T-helper 9 cell (primary cell): ENCODE measurements around the gene VOPP1.
"Not testable (repeated sequence)": the region's sequence is repeated elsewhere in the genome, so short reads cannot be mapped to it uniquely, and the experiment has no call there.

Experiments used
- DNase-seq: peaks from one replicate; pipeline ENCODE4 v3.0.0-alpha.2; 2020

VOPP1 gene

DNA sequence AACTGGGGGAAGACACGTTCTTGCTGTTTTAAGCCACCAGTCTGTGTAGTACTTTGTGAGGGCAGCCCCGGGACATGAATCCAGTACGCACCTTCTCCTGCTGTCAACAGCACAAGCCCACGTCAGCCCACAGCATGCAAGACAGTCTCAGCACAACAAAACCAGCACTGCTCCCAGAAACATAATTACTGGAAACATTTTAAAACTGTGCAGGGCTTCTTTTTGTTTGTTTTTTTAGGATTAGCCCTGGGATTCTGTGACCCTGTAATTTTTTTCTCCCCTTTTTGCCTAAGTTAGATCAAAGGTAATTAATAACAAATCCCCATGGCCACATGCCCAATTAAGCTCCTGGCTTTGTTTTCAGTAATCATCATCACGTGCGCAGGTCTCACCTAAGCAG is 87.5 kb downstream of the VOPP1 start:
- no peak for DNase-seq

- no peak for DNase-seq
These were observed 88.1 kb downstream of the VOPP1 start for GRCh38 chr7:55484241-55484640.

- DNase-seq, result no peak
These were observed 89.3 kb downstream of the VOPP1 start for GRCh38 chr7:55483046-55483445.

DNA sequence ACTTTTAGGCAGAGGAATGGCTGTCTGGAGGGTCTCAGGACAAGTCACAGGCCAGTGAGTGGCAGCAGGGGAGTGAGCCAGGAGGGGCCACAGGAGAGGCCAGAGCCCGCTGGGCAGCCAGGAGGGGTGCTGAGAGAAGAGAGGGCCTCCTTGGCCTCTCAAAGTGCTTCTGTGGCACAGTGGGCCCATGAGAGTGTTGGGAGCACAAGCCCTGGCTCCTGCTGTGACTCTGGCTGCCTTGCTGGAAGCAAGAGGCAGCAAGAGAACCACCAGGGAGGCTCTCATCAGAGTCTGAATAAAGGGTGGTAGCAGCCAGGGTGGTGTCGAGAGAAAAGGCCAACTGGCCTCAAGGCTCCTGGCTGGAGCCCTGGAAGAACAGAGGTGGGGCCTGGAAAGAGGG is 91.1 kb downstream of the VOPP1 start:
- no peak for DNase-seq

- no peak for DNase-seq
These were observed 93.6 kb downstream of the VOPP1 start for GRCh38 chr7:55478700-55479099.

DNA sequence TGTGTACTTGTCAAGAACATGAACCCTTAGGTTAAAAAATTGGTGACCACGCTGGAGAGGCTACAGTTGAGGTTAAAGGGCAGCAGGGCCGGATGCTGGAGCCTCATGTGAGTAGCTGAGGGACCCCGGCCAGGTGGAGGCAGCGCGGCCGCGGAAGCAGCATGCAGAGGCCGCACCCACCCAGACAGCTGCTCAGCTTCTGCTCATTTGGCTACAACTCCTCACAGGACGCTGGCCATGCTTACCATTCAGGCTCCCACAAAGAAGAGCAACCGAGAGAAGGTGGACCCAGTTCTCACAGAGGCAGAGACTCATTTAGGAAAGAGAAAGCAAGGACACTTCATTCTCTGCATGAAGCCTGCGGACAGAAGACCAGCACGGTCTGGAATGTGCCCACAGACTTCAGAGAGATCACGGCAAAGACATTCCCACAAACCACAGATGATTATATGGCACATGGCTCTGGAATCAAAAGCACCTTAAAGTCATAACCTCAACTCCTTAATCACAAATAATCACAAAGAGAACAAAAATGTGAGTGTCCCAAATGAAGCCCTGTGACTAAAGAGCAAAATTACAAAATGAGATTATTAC is 94.4 kb downstream of the VOPP1 start:
- no peak for DNase-seq

DNA sequence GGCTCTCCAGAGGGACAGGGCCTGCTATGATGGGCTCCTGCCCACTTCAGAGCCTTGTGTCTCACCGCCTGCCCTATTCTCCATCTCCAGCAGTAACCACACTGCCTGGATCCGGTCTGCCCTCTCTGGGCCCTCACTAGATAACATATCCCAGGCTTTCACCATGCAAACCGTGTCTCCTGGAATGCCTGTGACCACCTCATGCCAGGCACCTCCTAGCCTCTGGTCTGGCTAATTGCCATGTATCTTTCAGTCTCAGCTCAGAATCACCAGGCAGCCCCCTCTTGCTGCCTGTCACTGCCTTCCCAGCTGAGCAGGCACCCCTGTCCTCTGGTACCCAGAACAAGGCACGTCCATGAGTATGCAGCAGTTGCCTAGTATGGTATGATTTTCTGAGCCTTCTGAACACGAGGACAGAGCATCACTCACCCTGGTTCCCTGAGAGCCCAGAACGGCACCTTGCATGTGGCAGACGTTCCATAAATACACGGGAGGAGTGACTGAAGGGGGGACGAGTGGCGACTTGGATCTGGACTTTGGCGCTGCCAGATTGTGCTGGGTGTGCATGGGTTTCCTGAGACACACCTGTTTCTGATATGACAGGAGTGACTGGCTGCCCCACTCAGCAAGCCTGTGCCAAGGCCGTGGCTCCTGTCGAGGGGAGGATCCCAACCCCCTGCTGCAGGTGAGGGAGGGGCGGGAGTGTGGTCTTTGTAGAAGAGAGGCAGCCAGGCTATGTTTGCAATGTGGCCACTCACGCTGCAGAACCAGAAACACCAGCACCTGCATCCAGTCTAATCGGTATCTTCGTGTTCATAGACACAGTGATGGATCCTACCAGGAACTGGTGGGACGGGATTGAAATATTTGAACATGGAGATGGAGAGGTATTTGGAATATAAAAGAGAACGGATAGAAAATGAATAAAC is 95.2 kb downstream of the VOPP1 start:
- no peak for DNase-seq

DNA sequence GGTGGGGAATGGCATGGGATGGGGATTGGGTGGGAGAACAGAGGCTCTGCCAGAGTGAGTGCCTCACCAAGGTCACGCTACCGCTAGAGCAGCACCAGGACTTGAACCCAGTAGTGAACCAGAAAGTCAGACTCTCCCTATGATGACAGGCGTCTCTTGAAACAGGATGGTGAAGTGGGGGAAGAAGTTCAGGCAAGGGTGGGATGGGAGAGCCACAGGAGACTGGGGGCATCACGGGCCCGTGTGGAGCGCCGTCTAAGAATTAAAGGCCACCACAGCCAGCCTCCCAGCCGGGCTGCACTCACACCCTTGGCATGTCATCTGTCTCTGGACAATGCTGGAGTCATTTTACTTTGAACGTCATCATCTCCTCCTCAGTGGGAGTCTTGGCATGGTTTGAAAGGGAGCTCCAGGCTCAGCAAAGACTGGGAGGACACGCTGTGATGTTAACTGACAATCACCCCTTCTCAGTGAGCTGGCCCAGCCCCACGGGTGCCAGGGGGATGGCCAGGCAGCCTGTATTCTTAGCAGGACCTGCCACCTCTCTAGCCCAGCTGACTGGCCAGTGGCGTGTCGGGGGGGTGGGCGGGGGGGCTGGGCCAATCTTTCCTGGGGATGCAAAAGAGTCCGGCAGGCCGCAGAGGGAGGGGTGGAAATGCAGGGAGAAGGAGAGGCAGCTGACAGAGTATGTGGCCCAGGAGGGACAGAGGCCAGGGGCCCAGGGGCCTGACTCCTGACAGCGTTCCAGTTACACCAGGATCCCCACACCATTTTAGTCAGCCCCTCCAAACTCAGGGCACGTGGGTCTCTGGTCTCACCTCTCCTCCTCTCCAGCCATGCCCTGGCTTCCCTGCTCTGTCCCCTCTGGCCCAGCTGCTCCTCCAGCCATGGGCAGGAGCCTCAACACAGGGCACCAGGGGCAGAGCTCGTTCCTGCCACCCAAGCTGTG is 96.2 kb downstream of the VOPP1 start:
- DNase-seq, result no peak

- DNase-seq, result no peak
These were observed 97.1 kb downstream of the VOPP1 start for GRCh38 chr7:55474944-55475854.

GRCh38 chr7:55473932-55474331 is 98.4 kb downstream of the VOPP1 start:
- no peak for DNase-seq

- DNase-seq, result no peak
These were observed 99.2 kb downstream of the VOPP1 start for GRCh38 chr7:55472928-55473725.

GRCh38 chr7:55472406-55472805 is 99.9 kb downstream of the VOPP1 start:
- not testable (repeated sequence) for DNase-seq

- DNase-seq, result not testable (repeated sequence)
These were observed 100.7 kb downstream of the VOPP1 start for GRCh38 chr7:55471594-55471993.

DNA sequence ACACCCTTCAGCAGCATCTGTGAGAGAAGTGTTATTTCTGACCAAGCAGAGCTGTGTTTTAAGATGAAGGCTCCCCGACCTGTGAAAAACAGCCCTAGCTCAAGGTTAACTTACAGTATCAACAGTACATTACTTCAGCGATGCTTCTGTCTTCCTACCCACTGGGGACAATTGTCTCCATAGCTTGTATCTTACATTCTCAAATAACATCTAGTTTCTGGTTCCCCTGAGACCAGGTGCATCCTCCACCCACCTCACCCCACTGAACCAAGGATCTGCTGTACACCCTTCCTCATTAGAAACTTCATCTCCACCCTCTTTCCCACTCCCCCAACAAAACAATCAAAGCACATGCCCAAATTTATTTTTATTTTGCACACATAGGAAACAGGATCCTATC is 102.0 kb downstream of the VOPP1 start:
- no peak for DNase-seq

DNA sequence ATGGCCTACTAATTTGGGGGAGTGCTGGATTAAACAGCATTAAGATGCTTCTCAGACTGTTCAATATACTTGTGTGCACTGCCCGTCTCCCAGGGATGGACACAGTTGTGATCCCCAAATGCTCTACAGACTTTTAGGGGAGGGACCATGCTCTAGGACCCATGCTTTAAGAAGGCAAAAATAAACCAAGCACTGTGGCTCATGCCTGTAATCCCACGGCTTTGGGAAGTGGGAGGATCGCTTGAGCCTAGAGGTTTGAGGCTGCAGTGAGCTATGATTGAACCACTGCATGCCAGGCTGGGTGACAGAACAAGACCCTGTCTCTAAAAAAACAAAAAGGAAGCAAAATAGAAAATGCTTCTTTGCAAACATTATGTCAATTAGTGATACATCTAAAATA is 102.6 kb downstream of the VOPP1 start:
- DNase-seq, result no peak

DNA sequence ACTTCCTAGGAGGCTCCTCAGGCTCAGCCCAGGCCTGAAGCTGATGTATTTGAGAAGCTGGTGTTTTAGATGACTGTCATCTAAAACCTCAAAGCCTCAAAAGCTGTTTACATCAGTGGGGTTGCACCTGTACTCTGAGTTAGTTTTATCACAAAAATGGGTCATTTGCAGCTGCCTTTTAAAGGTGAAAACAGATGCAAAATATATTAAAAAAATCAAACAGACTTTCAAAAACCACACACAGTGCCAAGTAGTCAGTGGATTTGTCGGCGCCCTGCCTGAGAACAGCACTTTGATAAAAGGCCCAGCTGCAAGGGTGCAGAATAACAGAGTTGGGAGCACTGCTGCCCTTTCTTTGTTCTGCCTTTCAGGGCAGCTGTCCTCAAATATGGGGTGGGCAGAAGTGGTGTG is 103.0 kb downstream of the VOPP1 start:
- peak; percentile 17 for DNase-seq

DNA sequence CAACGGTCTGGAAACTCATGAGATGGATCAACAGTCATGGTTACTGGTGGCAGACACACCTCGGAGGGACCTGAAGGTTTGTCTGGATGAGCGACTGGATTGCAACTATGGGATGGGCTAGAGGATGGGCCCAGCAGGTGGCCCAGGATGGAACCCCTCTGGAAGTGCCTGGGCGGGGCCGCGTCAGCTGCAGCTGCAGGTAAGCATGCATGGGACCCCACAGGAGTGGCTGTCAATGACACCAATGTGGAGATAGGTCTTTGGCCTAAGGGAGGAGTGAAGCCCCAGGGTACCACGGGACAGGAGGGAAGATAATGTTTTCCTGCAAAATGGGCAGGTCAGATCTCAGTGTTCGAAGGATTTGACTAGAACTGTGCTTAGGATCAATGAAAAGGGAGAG is 103.8 kb downstream of the VOPP1 start:
- DNase-seq, result no peak

DNA sequence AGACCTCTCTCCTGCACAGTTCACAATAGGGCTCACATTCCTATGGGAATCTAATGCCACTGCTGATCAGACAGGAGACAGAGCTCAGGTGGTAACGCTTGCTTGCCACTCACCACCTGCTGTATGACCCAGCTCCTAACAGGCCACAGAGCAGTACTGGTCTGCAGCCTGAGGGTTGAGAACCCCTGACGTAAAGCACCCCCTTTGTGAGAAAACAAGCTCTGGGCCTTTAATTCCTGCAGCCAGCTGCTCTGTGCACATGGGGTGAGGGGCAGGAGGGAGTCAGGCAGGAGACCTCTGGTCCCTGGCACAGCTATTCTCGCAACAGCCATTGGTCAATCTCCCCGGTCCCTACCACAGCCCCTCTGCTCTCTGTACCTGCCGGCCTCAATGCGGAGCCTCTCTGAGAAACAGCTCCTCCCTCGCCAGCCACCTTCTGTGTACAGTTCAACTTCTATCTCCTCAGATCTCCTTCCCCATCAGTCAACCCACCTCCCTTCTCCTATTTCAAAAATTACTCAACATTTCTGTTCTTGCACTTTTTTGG is 105.2 kb downstream of the VOPP1 start:
- no peak for DNase-seq

- DNase-seq, result no peak
These were observed 106.6 kb downstream of the VOPP1 start for GRCh38 chr7:55465691-55466090.

GRCh38 chr7:55464422-55464821 is 107.9 kb downstream of the VOPP1 start:
- no peak for DNase-seq
